Ovary (tissue), 9 donors: ENCODE data around the gene S100B. TPM values are rescaled to one million over a fixed set of nuclear protein-coding genes. Genes with fewer than 3 reads are reported as not detected.

ENCODE experiments used
- DNase-seq, 5 donors: peaks; one replicate each; pipeline ENCODE4 v3.0.0-alpha.2; 2019 to 2020
- H3K27ac ChIP-seq, 2 donors: fragments of 200-600 bp; one replicate each; pipeline versions ENCODE4 v1.5.1 to v1.8.0; 2019 to 2022
- H3K27me3 ChIP-seq: fragments of 200-600 bp; one replicate; pipeline ENCODE4 v1.8.0; 2022
- H3K36me3 ChIP-seq: fragments of 200-600 bp; sonication (generic); one replicate; pipeline ENCODE4 v1.5.1; 2019
- H3K4me1 ChIP-seq: one replicate; pipeline ENCODE4 v1.8.1; 2013; ENCODE audit warnings: mild to moderate bottlenecking, moderate library complexity; ENCODE audit not compliant: insufficient read depth
- H3K4me3 ChIP-seq: fragments of 200-600 bp; sonication (generic); one replicate; pipeline ENCODE4 v1.5.1; 2017
- H3K9me3 ChIP-seq, 2 donors: fragments of 200-600 bp in 1 of 2; sonication (generic) in 1 of 2; one replicate each; pipeline versions ENCODE4 v1.5.1 to v1.8.1; 2013 to 2019; ENCODE audit warnings: mild to moderate bottlenecking in 1 of 2, moderate library complexity in 1 of 2
- EP300 ChIP-seq: sonication (generic); formaldehyde crosslinking; IDR thresholded peaks from one replicate; pipeline ENCODE4 v1.6.1; 2017; ENCODE audit warnings: antibody characterized with exemption
- POLR2A ChIP-seq: fragments of 450-650 bp; IDR thresholded peaks from one replicate; pipeline ENCODE4 v1.6.1; 2017; ENCODE audit warnings: antibody characterized with exemption, mild to moderate bottlenecking, moderate library complexity
- WGBS, 3 donors: extraction: QIAGEN DNeasy Blood & Tissue Kit in 1 of 3; methylation state at CpG; one replicate each; pipeline versions ENCODE4 v1.1.5 to v1.1.7; 2013 to 2017; 5-methylcytosine and 5-hydroxymethylcytosine counted together
- intact Hi-C, 4 donors: fragments of 100-400 bp; cut with DNase I; formaldehyde crosslinking; loops; one replicate each; pipeline versions ENCODE4 v1.11.0 to v1.15.1; 2022 to 2023
- polyA plus RNA-seq, 2 donors: library from polyadenylated mRNA; stranded (reverse); fragments of 200-250 nt in 1 of 2; fragments of 350-450 nt in 1 of 2; fragmentation: Illumina TruSeq in 1 of 2; extraction: RNeasy Lipid Tissue Mini Kit (QIAGEN cat#74804) in 1 of 2; gene quantifications; one replicate each; pipeline ENCODE4 v1.2.3, GENCODE V29; 2013 to 2014
- total RNA-seq, 7 donors: library from RNA; depleted of rRNA in 2 of 7; stranded (reverse); fragments of >200 nt in 2 of 7; fragmentation: NEBNext Ultra II Directional in 3 of 7; extraction: Animal tissue kit (Norgen Biotek cat#: 25700) in 3 of 7; gene quantifications; one replicate each; pipeline versions ENCODE4 v1.1.0 to v1.2.4, GENCODE V29; 2016 to 2023
- TF ChIP-seq, protein P1 (sequence below), 3 donors: fragments of 450-650 bp in 2 of 3; fragments of 200-600 bp in 1 of 3; IDR thresholded peaks; one replicate each; pipeline versions ENCODE4 v1.5.1 to v1.8.0; 2016 to 2022; ENCODE audit warnings: antibody characterized with exemption in 3 of 3, mild to moderate bottlenecking in 1 of 3
- donor health status: DM: no; HTN: no; CAD: no; lungs with moderate emphysema.
- donor health status: DM: no; HTN: no; CAD: no.
- donor health status: Bipolar disorder and iron deficiency.
- donor health status: DM: yes; HTN: yes; CAD: no.
- donor health status: DM: no; HTN: no; CAD: no.
- donor health status: DM: yes; HTN: yes; CAD: no.

S100B gene
- total and polyA plus RNA-seq, 9 donors = 0.53 to 16.8 (median 2.9) TPM

DNA sequence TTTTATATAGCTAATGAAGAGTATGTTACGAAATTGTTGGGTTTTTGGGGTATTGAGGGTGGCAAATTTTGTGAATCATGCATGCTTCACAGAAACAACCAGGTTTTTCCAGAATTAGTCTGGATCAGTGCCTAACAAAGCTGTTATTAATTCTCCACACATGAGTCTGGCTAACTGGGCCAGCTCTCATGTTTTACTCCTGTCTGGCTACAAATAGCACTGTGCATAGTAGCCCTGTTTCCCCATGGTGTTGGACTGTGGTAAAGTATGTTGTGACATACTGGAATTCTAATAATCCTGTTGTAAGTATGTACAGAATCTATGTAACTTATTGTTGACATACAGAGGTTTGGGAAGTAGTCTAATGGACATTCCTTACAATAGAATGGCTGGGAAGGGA is 35.8 kb downstream of the S100B start:
- Histone ChIP-seq H3K36me3 (no peaks in the 10 kb centered on the region), H3K27ac (no peak overlapping the region), H3K4me1 (no peaks in the 10 kb centered on the region), H3K4me3 (no peak overlapping the region), H3K9me3 (no peaks in the 10 kb centered on the region), H3K27me3 (no peaks in the 10 kb centered on the region)
- TF ChIP-seq POLR2A (no peak), EP300 (no peak)
- TF ChIP-seq, protein P1, sequence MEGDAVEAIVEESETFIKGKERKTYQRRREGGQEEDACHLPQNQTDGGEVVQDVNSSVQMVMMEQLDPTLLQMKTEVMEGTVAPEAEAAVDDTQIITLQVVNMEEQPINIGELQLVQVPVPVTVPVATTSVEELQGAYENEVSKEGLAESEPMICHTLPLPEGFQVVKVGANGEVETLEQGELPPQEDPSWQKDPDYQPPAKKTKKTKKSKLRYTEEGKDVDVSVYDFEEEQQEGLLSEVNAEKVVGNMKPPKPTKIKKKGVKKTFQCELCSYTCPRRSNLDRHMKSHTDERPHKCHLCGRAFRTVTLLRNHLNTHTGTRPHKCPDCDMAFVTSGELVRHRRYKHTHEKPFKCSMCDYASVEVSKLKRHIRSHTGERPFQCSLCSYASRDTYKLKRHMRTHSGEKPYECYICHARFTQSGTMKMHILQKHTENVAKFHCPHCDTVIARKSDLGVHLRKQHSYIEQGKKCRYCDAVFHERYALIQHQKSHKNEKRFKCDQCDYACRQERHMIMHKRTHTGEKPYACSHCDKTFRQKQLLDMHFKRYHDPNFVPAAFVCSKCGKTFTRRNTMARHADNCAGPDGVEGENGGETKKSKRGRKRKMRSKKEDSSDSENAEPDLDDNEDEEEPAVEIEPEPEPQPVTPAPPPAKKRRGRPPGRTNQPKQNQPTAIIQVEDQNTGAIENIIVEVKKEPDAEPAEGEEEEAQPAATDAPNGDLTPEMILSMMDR (IDR thresholded peaks at IDR 0.05) = no peak
- 90 to 98% (median 97%) methylated on average over 1 of the region's 1 CpG for WGBS, 3 donors
- intact Hi-C loops = no loop called here
- no peak for DNase-seq

DNA sequence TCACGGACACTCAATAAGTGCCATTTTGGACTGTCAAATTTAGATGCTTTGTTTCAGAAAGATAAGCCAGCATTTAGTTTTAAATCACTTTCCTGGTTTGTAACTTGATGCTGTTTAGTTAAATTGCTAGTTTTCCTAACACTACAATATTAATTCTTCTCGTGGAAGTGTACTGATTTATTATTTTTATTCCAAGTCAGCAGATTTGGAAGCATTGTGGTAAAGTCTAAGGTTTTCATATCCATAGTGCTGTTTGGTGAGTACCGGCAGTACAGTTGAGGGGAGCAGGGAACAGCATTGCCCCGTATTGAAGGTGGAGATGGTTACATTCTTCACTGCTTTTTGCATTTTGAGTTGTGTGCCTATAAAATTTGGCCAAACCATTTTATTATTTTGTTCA is 36.3 kb downstream of the S100B start:
- intact Hi-C loops = no loop called here
- Histone ChIP-seq H3K36me3 (no peaks in the 10 kb centered on the region), H3K9me3 (no peaks in the 10 kb centered on the region), H3K27ac (no peak overlapping the region), H3K4me1 (no peaks in the 10 kb centered on the region), H3K4me3 (no peak overlapping the region), H3K27me3 (no peaks in the 10 kb centered on the region)
- TF ChIP-seq POLR2A (no peak), EP300 (no peak)
- TF ChIP-seq, protein P1 (IDR thresholded peaks at IDR 0.05) = no peak
- 87 to 93% (median 90%) methylated on average over 4 of the region's 4 CpGs for WGBS, 3 donors
- no peak for DNase-seq

DNA sequence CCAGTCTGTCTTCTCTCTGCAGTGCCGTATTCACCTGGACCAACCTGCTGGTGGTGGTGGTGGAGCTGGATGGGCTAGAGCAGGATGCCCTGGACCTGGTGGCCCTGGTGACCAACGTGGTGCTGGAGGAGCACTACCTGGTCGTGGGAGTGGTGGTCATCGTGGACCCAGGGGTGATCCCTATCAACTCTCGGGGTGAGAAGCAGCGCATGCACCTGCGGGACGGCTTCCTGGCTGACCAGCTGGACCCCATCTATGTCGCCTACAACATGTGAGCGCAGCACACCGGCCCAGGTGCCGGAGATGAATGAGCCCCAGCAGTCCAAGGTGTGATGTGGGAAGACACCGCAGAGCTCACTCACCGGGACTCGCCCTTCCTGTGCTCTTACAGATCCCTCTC is 37.5 kb downstream of the S100B start:
- peak in 1 of 5 donors; percentile 25 for DNase-seq
- Histone ChIP-seq H3K27me3 (no peaks in the 10 kb centered on the region), H3K36me3 (no peaks in the 10 kb centered on the region), H3K27ac (no peak overlapping the region), H3K4me1 (no peaks in the 10 kb centered on the region), H3K9me3 (no peaks in the 10 kb centered on the region), H3K4me3 (no peak overlapping the region)
- TF ChIP-seq, protein P1 (IDR thresholded peaks at IDR 0.05) = no peak
- TF ChIP-seq EP300 (no peak), POLR2A (no peak)
- WGBS, 3 donors = 96 to 98% (median 96%) methylated on average over 15 of the region's 15 CpGs
- intact Hi-C loops = no loop called here

DNA sequence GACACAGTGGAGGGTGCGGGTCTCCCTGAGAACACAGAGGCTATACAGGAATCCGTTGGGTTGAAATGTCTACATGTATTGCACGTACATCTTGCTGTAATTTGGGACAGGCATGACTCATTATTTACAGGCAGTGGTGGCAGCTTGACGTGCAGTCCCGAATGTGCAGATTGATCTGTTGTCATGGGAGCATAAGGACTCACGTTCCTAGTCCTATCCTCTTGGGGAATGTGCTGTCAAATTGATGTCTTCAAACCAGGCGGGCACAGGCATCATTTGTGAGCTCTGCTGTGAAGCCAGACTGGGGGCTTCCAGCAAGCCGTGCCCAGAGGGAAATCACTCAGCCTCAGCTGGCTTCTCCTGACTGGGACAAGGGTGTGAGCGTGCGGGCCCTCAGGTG is 40.5 kb downstream of the S100B start:
- Histone ChIP-seq H3K9me3 (no peaks in the 10 kb centered on the region), H3K4me3 (no peak overlapping the region), H3K27me3 (no peaks in the 10 kb centered on the region), H3K36me3 (no peaks in the 10 kb centered on the region), H3K27ac (no peak overlapping the region), H3K4me1 (peaks cover 10% of the 10 kb centered on the region)
- TF ChIP-seq POLR2A (no peak), EP300 (no peak)
- TF ChIP-seq, protein P1 (IDR thresholded peaks at IDR 0.05) = no peak
- no peak for DNase-seq
- intact Hi-C loops = no loop called here
- 88 to 93% (median 92%) methylated on average over 10 of the region's 10 CpGs for WGBS, 3 donors
